Measurements from ENCODE around the gene LALBA.
A peak's percentile ranks its signal among the peaks of the same experiment; 100 is the strongest.
"Not testable (repeated sequence)": the region's sequence is repeated elsewhere in the genome, so short reads cannot be mapped to it uniquely, and the experiment has no call there.

Gene LALBA

DNA sequence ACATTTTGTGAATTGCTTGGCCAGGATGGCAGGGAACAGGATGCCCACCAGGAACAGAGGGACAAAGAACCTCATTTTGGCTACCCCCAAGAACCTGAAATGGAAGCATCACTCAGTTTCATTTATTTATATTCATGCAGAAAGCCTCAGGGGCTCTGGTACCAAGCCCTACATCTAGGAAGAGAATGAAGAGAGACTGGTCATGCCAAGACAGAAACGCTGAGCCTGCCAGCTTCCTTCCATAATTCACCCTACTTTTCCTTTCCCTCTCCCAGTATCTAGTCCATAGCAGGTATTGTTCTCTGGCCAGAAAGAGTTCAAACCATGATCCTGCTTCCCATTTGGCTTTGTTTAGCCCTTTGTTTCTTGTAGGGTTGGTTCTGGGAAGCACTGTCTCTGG is at the start of gene LALBA:
Gene LALBA, minus strand, starts transcription at position 101 of the 400 bp plus-strand sequence. Its CDS starts 26 bp downstream, at position 75.
- DNase-seq: no peak

- peak; percentile 67 for DNase-seq
These were observed 48.7 kb upstream of the LALBA start for GRCh38 chr12:48618541-48618940.

GRCh38 chr12:48615681-48616080 is 45.8 kb upstream of the LALBA start:
- DNase-seq: no peak

GRCh38 chr12:48613321-48613720 is 43.5 kb upstream of the LALBA start:
- DNase-seq: no peak

GRCh38 chr12:48602192-48602989 is 32.5 kb upstream of the LALBA start:
- no peak for DNase-seq

DNA sequence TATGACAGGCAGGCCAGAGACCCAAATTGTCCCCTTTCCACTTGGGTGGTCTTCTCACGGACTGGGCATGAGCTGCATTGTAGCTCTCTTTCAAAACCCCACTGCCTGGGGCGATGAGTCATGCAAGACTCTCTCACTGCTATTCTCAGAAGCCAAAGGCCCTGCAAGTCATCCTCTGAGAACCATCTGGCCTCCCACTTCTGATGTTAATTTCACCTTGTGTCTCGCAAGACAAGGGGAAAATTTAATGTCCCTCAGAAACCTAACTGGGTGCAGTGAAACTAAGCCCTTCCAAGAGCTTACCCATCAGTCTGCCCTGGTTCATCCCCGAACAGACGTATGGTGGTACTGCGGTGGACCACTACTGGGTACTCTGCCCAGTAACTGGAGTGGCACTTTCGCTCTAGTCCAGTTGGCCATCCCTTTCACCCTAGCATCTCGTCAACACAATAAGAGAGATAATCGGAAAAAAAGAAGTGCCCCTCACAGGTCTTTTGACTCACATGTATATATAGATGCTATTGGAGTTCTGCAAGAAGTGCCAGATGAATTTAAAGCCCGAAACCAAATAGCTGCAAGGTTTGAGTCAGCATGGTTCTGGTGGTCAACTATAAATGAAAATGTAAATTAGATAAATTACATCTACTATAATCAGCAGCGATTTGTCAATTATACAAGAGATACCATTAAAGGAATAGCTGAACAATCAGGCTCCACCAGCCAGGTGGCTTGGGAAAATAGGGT is 31.3 kb upstream of the LALBA start:
- DNase-seq: no peak

DNA sequence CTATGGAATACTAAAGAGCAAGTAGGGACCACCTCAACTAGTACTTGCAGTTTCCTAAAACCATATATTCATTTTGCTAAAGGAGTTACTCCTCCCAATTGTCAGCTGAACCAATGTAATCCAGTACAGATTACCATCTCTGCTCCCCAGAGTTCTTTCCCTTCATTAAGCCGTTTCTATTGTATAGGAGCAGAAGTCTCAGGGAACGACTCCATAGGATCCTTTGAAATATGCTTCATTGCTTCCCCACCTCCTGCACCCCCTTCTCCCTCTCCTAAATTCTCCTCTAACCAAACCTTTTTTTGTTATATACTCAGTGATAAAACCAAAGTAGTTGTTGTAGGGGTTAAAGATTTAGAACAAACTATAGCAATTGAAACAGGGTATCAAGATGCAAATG is 30.7 kb upstream of the LALBA start:
- DNase-seq: no peak

DNA sequence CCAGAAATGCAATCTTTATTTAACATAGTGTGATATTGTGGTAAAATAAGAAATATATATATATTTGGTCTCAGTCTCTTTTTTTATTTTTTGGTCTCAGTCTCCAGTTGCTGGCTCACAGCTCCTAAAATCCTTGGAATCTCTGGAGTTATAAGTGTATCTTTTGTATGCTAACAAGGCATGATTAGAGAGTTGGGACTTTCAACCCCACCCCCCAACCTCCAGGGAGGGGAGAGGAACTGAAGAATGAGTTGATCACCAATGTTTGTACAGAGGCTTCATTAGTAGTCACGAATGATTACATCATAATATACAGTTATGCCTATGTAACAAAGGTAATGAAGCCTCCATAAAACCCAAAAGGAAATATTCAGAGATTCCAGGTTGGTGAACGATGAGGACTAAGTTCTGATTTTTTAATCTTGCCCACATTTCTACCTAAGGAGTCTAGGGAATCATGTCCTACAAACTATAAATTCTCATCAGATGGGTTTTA is 22.8 kb upstream of the LALBA start:
- no peak for DNase-seq

DNA sequence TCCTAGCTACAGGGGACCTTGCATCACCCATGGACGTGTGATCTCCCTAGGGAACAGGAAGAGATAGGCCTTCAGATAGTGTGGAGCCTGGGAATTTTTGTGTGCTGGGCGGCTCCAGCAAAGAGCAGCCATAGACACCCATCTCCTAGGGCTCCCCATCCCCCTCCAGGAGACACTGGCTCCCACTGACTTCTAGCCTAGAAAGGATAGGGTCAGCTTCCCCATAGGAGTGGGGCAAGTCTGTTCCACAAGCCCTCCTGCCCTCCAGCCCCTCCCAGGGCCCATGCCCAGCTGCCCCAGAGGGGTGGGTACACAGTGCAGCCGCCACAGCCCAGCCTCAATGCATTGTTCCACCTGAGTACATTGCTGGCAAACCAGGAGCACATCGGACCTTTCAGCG is 16.5 kb upstream of the LALBA start:
- DNase-seq: no peak

DNA sequence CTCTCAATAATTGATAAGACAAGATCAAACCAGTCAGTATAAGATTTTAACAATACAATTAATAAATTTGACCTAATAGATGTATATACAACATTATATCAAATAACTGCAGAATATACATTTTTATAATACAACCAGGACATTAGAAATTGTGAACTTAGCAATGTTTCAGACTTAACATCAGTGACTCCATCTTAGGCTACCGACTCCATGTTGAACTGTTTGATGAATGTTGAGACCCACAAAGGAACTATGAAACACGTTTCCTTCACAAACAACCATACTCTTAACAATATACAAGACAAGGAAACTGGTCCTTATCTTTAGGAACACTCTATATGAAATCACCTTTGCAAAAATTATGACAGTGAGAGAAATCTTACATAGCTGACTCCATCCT is 13.9 kb upstream of the LALBA start:
- DNase-seq: no peak

GRCh38 chr12:48580831-48581230 is 11.0 kb upstream of the LALBA start:
- no peak for DNase-seq

- DNase-seq: no peak
These were observed 2.5 kb upstream of the LALBA start for GRCh38 chr12:48572326-48572725.

- DNase-seq: no peak
These were observed 2.1 kb downstream of the LALBA start for GRCh38 chr12:48567731-48568130.

DNA sequence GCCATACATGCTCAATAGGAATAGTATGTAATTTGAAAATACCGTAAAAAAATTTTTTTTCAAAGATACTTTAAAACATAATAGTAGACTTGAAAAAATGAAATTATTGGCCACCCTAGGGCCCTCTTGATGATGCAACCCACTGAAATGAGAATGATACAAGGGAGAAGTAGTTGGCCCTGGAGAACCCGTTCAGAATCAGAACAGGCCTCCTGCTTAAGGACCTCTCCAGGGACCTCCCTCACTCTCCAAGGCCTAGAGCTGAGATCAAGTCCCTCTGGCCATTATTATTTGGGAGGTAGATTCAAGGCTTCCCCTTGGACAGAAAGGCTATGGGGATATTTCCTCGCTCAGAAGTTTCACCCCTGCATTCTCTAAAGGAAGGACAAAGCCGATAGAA is 11.9 kb downstream of the LALBA start:
- DNase-seq: no peak

- no peak for DNase-seq
These were observed 13.2 kb downstream of the LALBA start for GRCh38 chr12:48556631-48557030.

- not testable (repeated sequence) for DNase-seq
These were observed 16.0 kb downstream of the LALBA start for GRCh38 chr12:48553666-48554343.

GRCh38 chr12:48551636-48552035 is 18.2 kb downstream of the LALBA start:
- not testable (repeated sequence) for DNase-seq

- DNase-seq: not testable (repeated sequence)
These were observed 22.8 kb downstream of the LALBA start for GRCh38 chr12:48547012-48547411.

- DNase-seq: no peak
These were observed 23.9 kb downstream of the LALBA start for GRCh38 chr12:48545833-48546469.

GRCh38 chr12:48542300-48542928 is 27.4 kb downstream of the LALBA start:
- DNase-seq: no peak

DNA sequence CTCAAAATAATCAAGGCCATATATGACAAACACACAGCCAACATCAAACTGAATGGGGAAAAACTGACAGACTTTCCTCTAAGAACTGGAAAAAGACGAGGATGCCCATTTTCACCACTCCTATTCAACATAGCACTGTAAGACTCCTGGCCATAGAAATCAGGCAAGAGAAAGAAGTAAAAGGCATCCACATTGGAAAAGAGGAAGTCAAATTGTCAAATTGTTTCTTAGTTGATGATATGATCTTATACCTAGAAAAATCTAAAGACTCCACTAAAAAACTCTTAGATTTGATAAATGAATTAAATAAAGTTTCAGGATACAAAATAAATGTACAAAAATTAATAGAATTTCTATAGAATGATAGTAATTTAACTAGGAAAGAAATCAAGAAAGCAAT is 33.2 kb downstream of the LALBA start:
- no peak for DNase-seq

- DNase-seq: no peak
These were observed 37.2 kb downstream of the LALBA start for GRCh38 chr12:48532601-48533000.
